Measurements from ENCODE around the gene GPC1.

GPC1 gene

GRCh38 chr2:240513549-240514287 is 78.3 kb downstream of the GPC1 start:
- H3K4me3 ChIP-seq (ENCODE audit: control insufficient read depth, low read depth, low read length), result no peak overlapping the region
- peak; percentile 85 for DNase-seq (ENCODE audit: low read depth)
- TF ChIP-seq CTCF (conservative IDR thresholded peaks at IDR 0.05; ENCODE audit: control insufficient read depth, insufficient read depth, low read depth, low read length), result peak; percentile 92

GRCh38 chr2:240514631-240515030 is 79.2 kb downstream of the GPC1 start:
- H3K4me3 ChIP-seq (ENCODE audit: control insufficient read depth, low read depth, low read length), result no peak overlapping the region
- no peak for TF ChIP-seq CTCF (conservative IDR thresholded peaks at IDR 0.05; ENCODE audit: control insufficient read depth, insufficient read depth, low read depth, low read length)
- no peak for DNase-seq (ENCODE audit: low read depth)

- H3K4me3 ChIP-seq (ENCODE audit: control insufficient read depth, low read depth, low read length), result no peak overlapping the region
- DNase-seq (ENCODE audit: low read depth), result no peak
- TF ChIP-seq CTCF (conservative IDR thresholded peaks at IDR 0.05; ENCODE audit: control insufficient read depth, insufficient read depth, low read depth, low read length), result no peak
These were observed 81.9 kb downstream of the GPC1 start for GRCh38 chr2:240517342-240517741.
